GM19239 (cell line): ENCODE data around the gene TGFBRAP1.

Source experiments
- DNase-seq: peaks from one replicate; pipeline ENCODE4 v3.0.0; 2011; ENCODE audit warnings: low spot score; ENCODE audit not compliant: insufficient read length
- FAIRE-seq: peaks from 2 replicates; lab custom pipeline; 2011; peaks lifted over from hg19 to GRCh38; lab: Jason Lieb, UNC

The TGFBRAP1 gene

GRCh38 chr2:105329561-105330495, at the start of gene TGFBRAP1:
Gene TGFBRAP1 (minus strand): TSS chr2:105329735. CDS start chr2:105308301, 21,434 bp downstream.
- FAIRE-seq (no peak), DNase-seq (peak; percentile 79)

DNA sequence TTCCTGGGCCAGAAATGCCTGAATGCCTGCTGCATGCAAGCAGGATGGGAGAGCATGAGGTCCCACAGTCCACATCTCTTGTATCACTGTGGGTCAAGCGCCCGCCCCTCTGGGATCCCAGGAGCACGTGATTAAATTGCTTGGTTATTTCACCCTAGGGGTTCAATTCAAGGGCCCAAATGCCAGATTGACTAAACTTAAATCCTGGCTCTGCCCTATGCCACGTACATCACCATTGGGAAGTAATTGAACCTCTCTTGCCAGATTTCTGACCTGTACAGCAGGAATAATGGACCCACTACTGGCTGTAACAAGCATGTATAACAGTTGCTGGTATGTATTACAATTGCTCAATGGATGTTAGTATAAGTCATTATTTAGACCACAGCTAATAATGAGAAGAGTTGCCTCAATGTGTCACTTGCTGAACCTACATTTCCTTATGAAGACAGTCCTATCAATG, 49.4 kb upstream of the TGFBRAP1 start:
- DNase-seq (no peak), FAIRE-seq (no peak)

- FAIRE-seq (no peak), DNase-seq (no peak)
Measured at GRCh38 chr2:105378276-105378840, 48.8 kb upstream of the TGFBRAP1 start.

DNA sequence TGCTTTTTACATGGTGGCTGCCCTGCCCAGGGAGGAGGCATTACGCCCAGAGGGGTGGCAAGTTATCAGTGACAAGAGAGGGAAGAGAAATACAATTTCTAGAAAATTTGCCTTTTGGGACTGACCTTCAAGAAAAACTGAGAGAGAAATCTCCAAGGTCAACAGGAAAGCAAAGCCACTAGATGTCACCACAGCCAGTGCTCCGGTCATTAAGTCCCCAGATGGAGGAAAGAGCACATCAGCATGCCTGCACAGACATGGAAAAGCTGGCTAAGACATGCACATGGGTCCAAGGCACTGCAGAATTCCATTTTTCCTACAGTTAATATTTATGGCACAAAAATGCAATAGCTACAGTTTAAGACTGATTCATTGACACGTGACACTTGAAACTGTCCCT, 48.3 kb upstream of the TGFBRAP1 start:
- FAIRE-seq (no peak), DNase-seq (no peak)

GRCh38 chr2:105376789-105377240, 47.3 kb upstream of the TGFBRAP1 start:
- DNase-seq = no peak

GRCh38 chr2:105376010-105376409, 46.5 kb upstream of the TGFBRAP1 start:
- DNase-seq (no peak), FAIRE-seq (no peak)

More at GRCh38 chr2:105376789-105377240, 47.3 kb upstream of the TGFBRAP1 start:
- no peak for FAIRE-seq

- FAIRE-seq (no peak), DNase-seq (no peak)
Measured at GRCh38 chr2:105375001-105375561, 45.5 kb upstream of the TGFBRAP1 start.

- peak; percentile 24 for DNase-seq
- FAIRE-seq = peak; percentile 59
Measured at GRCh38 chr2:105373895-105374401, 44.4 kb upstream of the TGFBRAP1 start.

DNA sequence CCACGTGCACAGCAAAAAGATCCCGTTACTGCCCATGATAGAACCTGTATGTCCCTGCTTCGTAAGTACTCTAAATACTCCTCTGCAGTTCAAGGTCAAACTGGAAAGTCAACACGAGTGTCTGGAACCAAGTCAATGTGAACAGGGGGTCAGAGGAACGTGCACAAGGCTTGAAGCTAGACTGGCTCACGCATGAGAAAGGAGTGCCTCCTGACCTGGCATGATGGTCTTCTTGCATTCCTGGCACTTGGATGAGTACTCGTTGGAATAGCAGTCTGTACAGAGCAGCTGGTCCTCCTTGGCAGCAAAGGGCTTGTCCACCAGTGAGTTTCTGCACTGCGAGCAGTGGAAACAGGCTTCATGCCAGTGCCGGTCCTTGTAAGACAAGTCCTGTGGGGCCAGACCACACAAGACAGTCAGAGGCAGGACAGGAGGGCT, 43.8 kb upstream of the TGFBRAP1 start:
- FAIRE-seq (no peak), DNase-seq (no peak)

DNA sequence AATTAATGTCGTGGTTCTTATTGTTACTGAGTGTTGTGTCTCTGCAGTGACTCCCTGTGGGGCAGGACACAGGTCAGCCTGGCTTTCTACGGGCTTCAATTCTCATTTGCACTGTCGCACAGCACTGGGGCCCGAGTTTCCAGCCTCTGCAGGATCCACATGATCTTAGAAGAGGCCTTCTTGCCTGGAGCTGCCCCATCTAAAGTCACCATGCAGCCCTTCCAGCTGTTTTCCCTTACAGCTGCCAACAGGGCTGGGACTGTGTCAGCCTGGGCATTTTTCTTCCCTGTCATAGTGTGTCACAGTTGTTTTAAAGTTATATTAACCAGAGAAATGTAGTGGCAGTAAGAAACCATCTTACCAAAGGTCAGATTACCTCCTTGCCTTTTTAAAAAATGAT, 42.3 kb upstream of the TGFBRAP1 start:
- DNase-seq (no peak), FAIRE-seq (no peak)

- FAIRE-seq (no peak), DNase-seq (no peak)
Measured at GRCh38 chr2:105371156-105371555, 41.6 kb upstream of the TGFBRAP1 start.

DNA sequence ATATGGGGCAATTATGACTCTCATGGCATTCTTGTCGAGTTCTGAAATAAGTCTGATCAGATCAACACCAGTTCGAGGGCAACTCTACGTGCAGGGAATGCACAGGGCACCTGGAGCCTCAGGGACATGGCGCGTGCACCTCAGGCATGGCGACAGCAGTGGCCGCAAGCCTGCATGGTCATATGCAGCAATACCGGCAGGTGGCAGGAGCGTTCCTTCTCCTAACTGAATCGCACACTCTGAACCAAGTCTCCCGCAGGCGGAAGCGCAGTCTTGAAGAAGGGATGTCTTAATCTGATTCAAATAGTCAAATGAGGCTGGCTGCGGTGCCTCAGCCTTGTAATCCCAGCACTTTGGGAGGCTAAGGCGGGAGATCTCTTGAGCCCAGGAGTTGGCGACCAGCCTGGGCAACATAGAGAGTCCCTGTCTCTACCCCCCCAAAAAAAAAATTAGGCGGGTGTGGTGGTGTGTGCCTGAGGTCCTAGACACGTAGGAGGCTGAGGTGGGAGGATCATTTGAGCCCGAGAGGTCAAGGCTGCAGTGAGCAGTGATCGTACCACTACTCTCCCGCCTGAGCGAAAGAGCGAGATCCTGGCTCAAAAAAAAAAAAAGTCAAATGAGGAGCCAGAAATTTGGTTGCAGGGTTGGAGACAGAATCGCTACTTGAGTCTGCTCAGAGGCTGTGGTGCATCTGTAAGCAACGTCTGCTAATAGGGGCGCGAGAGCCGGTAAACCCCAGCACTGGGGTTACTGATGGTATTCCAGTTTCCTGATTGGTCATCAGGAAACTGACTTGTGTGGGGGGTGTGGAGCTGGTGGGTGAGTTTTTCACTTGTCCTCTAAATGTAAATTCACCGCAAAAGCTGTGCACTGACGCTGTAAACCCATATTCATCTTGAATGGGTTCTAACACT, 40.5 kb upstream of the TGFBRAP1 start:
- DNase-seq (peak; percentile 64), FAIRE-seq (peak; percentile 94)

GRCh38 chr2:105368759-105369408, 39.3 kb upstream of the TGFBRAP1 start:
- FAIRE-seq = no peak

GRCh38 chr2:105365206-105365605, 35.7 kb upstream of the TGFBRAP1 start:
- DNase-seq = no peak

More at GRCh38 chr2:105368759-105369408, 39.3 kb upstream of the TGFBRAP1 start:
- no peak for DNase-seq

GRCh38 chr2:105364436-105365139, 35.1 kb upstream of the TGFBRAP1 start:
- FAIRE-seq (no peak), DNase-seq (no peak)

More at GRCh38 chr2:105365206-105365605, 35.7 kb upstream of the TGFBRAP1 start:
- FAIRE-seq = no peak

- FAIRE-seq (no peak), DNase-seq (no peak)
Measured at GRCh38 chr2:105362862-105363591, 33.5 kb upstream of the TGFBRAP1 start.

DNA sequence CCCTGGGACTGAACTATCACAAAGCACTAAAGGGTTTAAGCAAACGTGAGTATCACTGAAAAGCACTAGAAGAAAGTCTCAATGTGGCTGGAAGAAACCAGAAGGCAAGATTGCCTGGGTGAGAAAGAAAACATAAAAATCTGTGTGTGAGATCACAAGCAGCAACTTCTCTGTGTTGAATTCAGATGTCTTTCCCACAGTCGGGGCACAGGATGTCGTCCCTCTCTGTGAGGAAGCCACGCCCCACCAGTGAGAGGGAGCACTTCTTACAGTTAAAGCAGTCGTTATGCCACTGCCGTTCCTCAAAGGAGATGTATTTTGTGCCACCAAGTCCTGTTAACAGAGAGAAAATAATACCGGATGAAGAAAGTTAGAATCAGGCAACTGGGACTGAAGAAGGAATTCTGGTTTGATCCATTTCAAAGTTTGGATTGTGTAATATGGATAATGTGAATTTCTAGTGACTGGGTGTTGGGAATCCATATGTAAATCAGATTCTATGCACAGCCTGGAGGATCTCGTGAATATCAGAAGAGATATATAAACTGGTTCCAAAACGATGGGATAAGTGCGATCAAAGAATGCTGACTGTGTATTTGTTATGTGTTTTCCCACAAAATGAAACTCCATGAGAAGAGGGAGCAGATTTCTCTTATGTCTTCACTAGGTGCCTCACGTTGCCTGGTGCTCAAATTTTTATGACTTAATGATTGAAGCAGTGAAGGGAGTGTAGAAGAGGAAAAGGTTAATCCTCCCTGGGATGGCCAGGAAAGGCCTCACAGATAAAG, 31.8 kb upstream of the TGFBRAP1 start:
- DNase-seq = no peak
- FAIRE-seq = no peak
